Activated T-cell treated with anti-CD3 and anti-CD28 coated beads for 1 hour (primary cell): ENCODE results near the gene NOCT.
A peak's percentile ranks its signal among the peaks of the same experiment; 100 is the strongest.
"Not testable (repeated sequence)": the region's sequence is repeated elsewhere in the genome, so short reads cannot be mapped to it uniquely, and the experiment has no call there.

ENCODE experiments used
- DNase-seq: peaks from one replicate; pipeline ENCODE4 v3.0.0-alpha.2; 2020; ENCODE audit warnings: low read depth

The NOCT gene

DNA sequence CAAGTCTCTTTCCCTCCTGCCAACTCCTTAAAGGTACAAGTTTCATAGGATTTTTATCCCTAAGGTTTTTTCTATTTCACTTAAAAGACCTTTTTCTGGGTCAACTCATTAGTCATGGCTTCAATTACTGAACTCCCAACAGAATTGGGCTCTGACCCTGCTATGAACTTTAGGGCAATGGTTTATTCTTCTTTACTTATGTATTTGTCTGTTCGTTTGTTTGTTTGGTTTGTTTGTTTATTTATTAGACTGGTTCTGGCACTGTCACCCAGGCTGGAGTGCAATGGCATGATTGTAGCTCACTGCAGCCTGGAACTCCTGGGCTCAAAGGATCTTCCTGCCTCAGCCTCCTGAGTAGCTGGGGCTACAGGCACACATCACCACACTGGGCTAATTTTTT lies 5.9 kb upstream of the NOCT start:
- no peak for DNase-seq

DNA sequence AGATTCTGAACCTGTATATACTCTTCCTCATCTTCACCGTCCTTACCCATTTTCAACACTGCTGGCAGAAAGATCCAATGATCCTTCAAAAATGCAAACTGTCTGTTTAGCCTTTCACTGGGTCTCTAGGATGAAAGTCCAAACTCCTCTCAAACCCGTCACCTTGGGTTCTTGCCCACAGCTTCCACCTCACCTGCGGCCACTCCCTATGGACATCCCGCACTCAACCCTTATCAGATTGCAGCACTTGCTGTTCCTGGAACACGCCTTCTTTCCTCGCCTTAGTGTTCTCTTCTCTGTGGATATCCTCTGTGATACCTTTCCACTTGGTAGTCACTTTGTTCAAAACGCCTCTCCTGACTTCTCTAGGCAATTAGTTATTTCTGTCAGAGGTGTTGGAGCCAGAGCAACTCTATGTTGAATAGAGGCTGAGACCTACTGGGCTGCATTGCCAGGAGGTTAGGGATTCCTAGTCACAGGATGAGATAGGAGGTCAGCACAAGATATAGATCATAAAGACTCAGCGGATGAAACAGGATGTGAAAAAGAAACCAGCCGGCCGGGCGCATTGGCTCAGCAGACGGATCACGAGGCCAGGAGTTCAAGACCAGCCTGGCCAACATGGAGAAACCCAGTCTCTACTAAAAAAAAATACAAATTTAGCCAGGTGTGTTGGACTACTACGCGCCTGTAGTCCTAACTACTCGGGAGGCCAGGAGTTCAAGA lies 4.2 kb upstream of the NOCT start:
- DNase-seq = no peak

GRCh38 chr4:139014371-139015268 lies 961 bp upstream of the NOCT start:
- DNase-seq = no peak

DNA sequence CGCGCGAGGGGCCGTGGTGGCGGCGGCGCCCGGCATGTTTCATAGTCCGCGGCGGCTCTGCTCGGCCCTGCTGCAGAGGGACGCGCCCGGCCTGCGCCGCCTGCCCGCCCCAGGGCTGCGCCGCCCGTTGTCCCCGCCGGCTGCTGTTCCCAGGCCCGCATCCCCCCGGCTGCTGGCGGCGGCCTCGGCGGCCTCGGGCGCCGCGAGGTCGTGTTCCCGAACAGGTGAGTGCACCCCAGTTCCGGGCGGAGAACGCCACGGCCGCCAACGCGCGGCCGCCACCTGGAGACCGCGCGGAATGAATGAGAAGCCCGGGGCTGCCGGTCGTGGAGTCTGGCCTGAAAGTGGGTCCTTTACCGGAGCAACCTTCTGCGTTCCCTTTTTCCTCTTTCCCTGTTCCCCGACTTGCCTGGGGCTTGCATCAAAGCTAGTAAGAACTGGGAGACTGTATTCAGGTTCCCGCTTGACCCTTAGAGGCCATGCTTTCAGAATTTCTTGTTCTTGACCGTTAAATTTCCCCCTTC lies 429 bp downstream of the NOCT start:
- DNase-seq = peak; percentile 23

DNA sequence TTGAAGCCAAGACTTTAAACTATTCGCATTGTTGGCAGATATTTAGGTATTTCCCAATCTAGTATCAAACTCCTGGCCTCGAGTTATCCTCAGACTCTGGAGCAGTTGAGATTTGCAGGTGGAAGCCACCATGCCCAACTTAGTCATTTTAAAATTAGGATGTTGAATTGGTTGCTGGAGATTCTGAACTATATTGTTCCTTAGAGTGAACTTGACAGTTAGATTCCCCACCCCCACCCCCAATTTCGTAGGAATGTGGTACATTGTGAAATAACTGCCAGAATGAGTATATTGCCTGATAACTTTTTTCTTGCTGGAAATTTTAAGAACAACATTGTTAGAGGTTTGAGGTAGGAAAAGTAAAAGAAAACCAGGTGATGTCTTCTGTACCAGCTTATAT lies 2.3 kb downstream of the NOCT start:
- DNase-seq = no peak

- DNase-seq = no peak
These were observed 2.9 kb downstream of the NOCT start for GRCh38 chr4:139018501-139018900.

GRCh38 chr4:139018971-139019758 lies 3.6 kb downstream of the NOCT start:
- DNase-seq = no peak

DNA sequence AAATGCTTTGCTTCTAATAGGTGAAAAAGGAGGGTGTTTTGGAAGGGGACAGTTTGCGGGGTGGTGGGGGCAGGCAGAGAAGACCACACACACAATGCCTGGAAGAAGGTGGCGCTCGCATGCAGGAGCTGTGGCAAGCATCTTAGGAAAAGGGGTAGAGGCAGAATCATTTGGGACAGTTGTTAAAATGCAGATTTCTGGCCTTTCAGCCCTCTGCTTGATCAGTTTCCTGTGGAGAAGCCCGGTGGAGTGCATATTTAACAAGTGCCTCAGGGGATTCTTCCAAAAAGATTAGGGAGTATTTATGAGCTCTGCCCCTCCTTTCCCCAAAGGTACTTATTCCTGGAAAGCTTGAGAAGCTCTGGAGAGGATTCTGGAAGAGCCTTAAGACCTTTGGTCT lies 4.8 kb downstream of the NOCT start:
- no peak for DNase-seq

DNA sequence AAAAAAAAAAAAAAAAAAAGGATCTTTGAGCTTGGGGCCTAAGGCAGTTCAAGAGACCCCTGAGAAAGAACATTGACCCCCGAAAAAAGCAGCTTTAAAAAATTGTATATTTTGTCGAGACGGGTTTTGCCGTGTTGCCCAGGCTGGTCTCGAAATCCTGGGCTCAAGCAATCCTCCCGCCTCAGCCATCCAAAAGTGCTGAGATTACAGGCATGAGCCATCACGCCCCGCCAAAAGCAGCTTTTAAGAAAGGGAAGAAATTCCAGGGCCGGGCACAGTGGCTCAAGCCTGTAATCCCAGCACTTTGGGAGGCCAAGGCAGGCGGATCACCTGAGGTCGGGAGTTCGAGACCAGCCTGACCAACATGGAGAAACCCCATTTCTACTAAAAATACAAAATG lies 5.5 kb downstream of the NOCT start:
- not testable (repeated sequence) for DNase-seq

DNA sequence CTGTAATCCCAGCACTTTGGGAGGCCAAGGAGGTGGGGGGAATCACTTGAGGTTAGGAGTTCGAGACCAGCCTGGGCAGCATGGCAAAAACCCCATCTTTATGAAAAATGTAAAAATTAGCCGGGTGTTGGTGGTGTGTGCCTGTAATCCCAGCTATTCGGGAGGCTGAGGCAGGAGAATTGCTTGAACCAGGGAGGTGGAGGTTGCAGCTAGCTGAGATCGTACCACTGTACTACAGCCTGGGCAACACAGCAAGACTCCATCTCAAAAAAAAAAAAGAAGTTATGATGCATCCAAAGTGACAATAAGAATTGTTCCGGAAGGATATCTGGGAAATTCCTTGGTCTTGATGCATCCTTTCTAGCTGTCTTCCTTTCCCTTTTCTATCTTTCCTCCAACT lies 7.3 kb downstream of the NOCT start:
- DNase-seq = no peak

DNA sequence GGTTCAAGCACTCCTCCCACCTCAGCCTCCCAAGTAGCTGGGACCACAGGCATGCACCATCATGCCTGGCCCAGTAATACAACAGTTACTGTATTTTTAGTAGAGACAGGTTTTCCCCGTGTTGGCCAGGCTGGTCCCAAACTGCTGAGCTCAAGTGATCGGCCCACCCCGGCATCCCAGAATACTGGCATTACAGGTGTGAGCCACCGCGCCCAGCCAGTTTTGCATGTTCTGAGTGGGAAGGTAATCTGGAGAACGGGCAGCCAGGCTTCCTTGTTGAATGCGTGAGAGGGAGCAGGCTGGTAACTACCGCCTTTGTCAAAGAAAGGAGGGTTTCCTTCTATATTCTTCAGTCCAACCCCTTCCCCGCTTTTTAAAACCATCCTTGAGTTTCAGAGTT lies 9.1 kb downstream of the NOCT start:
- DNase-seq = no peak

DNA sequence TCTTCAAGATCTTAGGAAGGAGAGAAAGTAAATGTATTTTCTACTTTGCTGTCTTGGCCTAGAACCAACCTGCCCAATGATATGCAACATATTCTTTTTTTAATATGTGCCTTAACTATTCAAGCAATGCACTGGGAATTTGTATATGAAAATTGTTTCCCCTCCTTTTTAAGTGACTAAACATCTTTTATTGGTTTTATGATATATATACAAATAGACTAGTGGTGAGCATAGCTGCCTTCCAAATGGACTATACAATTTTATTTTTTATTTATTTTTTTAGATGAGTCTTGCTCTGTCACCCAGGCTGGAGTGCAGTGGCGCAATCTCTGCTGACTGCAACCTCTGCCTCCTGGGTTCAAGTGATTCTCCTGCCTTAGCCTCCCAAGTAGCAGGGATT lies 10.3 kb downstream of the NOCT start:
- no peak for DNase-seq

GRCh38 chr4:139027776-139028175 lies 12.2 kb downstream of the NOCT start:
- no peak for DNase-seq

GRCh38 chr4:139028191-139028661 lies 12.6 kb downstream of the NOCT start:
- no peak for DNase-seq

DNA sequence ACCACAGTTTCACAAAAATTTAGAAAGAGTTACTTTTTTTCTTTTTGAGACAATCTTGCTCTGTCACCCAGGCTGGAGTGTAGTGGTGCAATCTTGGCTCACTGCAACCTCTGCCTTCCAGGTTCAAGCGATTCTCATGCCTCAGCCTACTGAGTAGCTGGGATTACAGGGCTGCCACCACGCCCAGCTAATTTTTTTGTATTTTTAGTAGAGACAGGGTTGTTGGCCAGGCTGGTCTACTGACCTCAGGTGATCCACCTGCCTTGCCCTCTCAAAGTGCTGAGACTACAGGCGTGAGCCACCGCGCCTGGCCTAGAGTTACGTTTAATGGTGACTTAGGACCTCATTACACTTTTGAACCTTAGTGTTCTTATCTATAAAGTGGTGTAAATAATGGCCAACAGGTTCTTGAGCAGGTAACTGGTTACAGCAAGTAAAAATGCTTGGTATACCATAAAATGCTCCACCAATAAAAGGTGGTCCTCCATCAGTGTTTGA lies 14.3 kb downstream of the NOCT start:
- not testable (repeated sequence) for DNase-seq

DNA sequence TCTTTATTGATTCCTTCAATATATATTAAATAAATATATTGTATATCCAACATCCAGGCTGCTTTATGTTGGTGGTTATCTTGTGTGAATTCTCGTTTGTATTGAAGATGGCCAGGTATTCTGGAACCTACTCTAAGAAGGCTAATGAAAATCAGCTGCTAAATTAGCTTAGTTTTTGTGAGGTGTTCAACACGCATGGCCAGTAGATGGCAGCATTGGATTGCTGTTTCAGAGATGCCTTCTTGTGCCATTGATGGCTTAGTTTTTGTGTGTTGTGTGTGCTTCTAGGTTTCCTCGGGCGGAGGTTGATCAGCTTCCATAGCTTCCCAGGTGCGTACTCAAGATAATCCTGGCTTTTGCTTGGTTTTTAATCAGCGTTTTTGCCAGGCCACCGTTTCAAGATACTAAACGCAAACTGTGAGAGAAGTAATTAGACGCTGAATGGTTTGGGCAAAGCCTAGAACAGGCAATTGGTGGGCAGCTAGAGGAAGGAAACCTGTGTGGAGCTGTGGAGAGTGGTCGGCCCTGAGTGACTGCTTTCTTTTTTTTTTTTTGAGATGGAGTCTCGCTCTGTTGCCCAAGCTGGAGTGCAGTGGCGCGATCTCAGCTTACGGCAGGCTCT lies 15.1 kb downstream of the NOCT start:
- DNase-seq = peak; percentile 66

- DNase-seq = no peak
These were observed 20.1 kb downstream of the NOCT start for GRCh38 chr4:139035650-139036049.

GRCh38 chr4:139036885-139037284 lies 21.3 kb downstream of the NOCT start:
- DNase-seq = no peak

DNA sequence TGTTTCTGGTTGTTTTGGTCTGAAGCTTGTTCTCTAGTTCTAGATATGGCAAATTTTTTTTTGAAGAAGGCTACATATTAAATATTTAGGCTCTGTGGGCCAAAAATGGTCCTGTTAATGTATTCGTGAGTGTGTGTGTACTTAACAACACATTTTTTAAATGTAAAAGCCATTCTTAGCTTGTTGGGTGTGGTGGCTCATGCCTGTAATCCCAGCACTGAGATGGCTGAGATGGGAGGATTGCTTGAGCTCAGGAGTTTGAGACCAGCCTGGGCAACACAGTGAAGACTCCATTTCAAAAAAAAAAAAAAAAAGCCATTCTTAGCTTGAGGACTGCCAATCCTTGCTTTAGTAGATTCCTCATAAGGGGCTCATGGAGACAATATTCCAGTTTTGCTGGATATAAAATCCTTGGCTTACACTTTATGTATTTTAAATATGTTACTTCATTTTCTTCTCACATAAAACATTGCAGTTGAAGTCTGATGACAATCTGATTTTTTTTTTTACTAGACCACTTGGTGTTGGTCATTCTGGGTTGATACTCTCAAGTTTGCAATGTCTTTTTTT lies 23.4 kb downstream of the NOCT start:
- DNase-seq = no peak

GRCh38 chr4:139042981-139043460 lies 27.4 kb downstream of the NOCT start:
- DNase-seq = no peak

- no peak for DNase-seq
These were observed 28.7 kb downstream of the NOCT start for GRCh38 chr4:139044291-139044690.
